ENCODE data around the gene ASPHD2.
A peak's percentile ranks its signal among the peaks of the same experiment; 100 is the strongest.

Gene ASPHD2

GRCh38 chr22:26479043-26479791, 50.2 kb downstream of the ASPHD2 start:
- DNase-seq, result no peak

GRCh38 chr22:26479792-26480610, 50.9 kb downstream of the ASPHD2 start:
- no peak for DNase-seq

- DNase-seq, result no peak
Measured at GRCh38 chr22:26480611-26480932, 51.5 kb downstream of the ASPHD2 start.

- no peak for DNase-seq
Measured at GRCh38 chr22:26481112-26481693, 52.1 kb downstream of the ASPHD2 start.

GRCh38 chr22:26481694-26482093, 52.6 kb downstream of the ASPHD2 start:
- DNase-seq, result no peak

- no peak for DNase-seq
Measured at GRCh38 chr22:26482161-26482560, 53.1 kb downstream of the ASPHD2 start.

GRCh38 chr22:26483043-26483438, 54.0 kb downstream of the ASPHD2 start:
- no peak for DNase-seq

- peak; percentile 74 for DNase-seq
Measured at GRCh38 chr22:26483439-26484359, 54.6 kb downstream of the ASPHD2 start, which contains the start of the genes HPS4 and SRRD. Gene HPS4 (minus strand): TSS chr22:26483783. CDS start chr22:26481762, 2,021 bp downstream. Gene SRRD (plus strand): TSS chr22:26483877. CDS start chr22:26483891, 14 bp downstream.

- no peak for DNase-seq
Measured at GRCh38 chr22:26484360-26484706, 55.3 kb downstream of the ASPHD2 start.

- no peak for DNase-seq
Measured at GRCh38 chr22:26485013-26485412, 56.0 kb downstream of the ASPHD2 start.

GRCh38 chr22:26485806-26486390, 56.8 kb downstream of the ASPHD2 start:
- DNase-seq, result no peak

GRCh38 chr22:26486394-26486793, 57.3 kb downstream of the ASPHD2 start:
- DNase-seq, result no peak

- DNase-seq, result no peak
Measured at GRCh38 chr22:26487996-26488395, 58.9 kb downstream of the ASPHD2 start.

GRCh38 chr22:26489447-26490036, 60.5 kb downstream of the ASPHD2 start:
- no peak for DNase-seq

- DNase-seq, result no peak
Measured at GRCh38 chr22:26492220-26492619, 63.2 kb downstream of the ASPHD2 start.

GRCh38 chr22:26494506-26494905, 65.4 kb downstream of the ASPHD2 start:
- no peak for DNase-seq

Data from NCI-H1092 (cell line).